Left kidney (tissue), 2 donors: Measurements from ENCODE around the gene ACKR3. TPM values are rescaled to one million over a fixed set of nuclear protein-coding genes. Genes with fewer than 3 reads are reported as not detected.

ENCODE experiments used
- DNase-seq: peaks from one replicate; pipeline ENCODE4 v3.0.0-alpha.2; 2013
- polyA plus RNA-seq: library from polyadenylated mRNA; unstranded; fragments of 120-200 nt; gene quantifications from one replicate; pipeline ENCODE4 v1.2.1, GENCODE V29; 2013; ENCODE audit not compliant: insufficient read length

ACKR3 gene
- polyA plus RNA-seq, 1 donor, result 53.2 TPM

GRCh38 chr2:236583621-236584203, 14.1 kb downstream of the ACKR3 start:
- no peak for DNase-seq

- no peak for DNase-seq
These were observed 15.1 kb downstream of the ACKR3 start for GRCh38 chr2:236584521-236585384.

GRCh38 chr2:236585966-236586365, 16.3 kb downstream of the ACKR3 start:
- no peak for DNase-seq

- no peak for DNase-seq
These were observed 18.5 kb downstream of the ACKR3 start for GRCh38 chr2:236587861-236588815.

- no peak for DNase-seq
These were observed 19.4 kb downstream of the ACKR3 start for GRCh38 chr2:236588932-236589592.

GRCh38 chr2:236590846-236591245, 21.2 kb downstream of the ACKR3 start:
- DNase-seq, result no peak

GRCh38 chr2:236592821-236593220, 23.2 kb downstream of the ACKR3 start:
- no peak for DNase-seq

- no peak for DNase-seq
These were observed 23.9 kb downstream of the ACKR3 start for GRCh38 chr2:236593531-236593930.

- no peak for DNase-seq
These were observed 24.3 kb downstream of the ACKR3 start for GRCh38 chr2:236593956-236594355.

- no peak for DNase-seq
These were observed 28.0 kb downstream of the ACKR3 start for GRCh38 chr2:236597629-236598028.

- DNase-seq, result no peak
These were observed 29.4 kb downstream of the ACKR3 start for GRCh38 chr2:236599059-236599458.

GRCh38 chr2:236600158-236600557, 30.5 kb downstream of the ACKR3 start:
- DNase-seq, result no peak

- no peak for DNase-seq
These were observed 31.3 kb downstream of the ACKR3 start for GRCh38 chr2:236600892-236601291.

- DNase-seq, result no peak
These were observed 31.9 kb downstream of the ACKR3 start for GRCh38 chr2:236601316-236602202.

GRCh38 chr2:236602678-236603077, 33.1 kb downstream of the ACKR3 start:
- no peak for DNase-seq

- DNase-seq, result no peak
These were observed 33.9 kb downstream of the ACKR3 start for GRCh38 chr2:236603361-236604015.

- DNase-seq, result no peak
These were observed 35.1 kb downstream of the ACKR3 start for GRCh38 chr2:236604575-236605344.

GRCh38 chr2:236605345-236605734, 35.7 kb downstream of the ACKR3 start:
- DNase-seq, result no peak

- DNase-seq, result no peak
These were observed 36.4 kb downstream of the ACKR3 start for GRCh38 chr2:236606023-236606422.
